ENCODE data around the gene PRAMEF12. TPM values are rescaled to one million over a fixed set of nuclear protein-coding genes. Genes with fewer than 3 reads are reported as not detected.

The PRAMEF12 gene
- total RNA-seq, 1 donor: not detected

GRCh38 chr1:12756768-12757413 lies 16.6 kb upstream of the PRAMEF12 start:
- TF ChIP-seq, protein P1, sequence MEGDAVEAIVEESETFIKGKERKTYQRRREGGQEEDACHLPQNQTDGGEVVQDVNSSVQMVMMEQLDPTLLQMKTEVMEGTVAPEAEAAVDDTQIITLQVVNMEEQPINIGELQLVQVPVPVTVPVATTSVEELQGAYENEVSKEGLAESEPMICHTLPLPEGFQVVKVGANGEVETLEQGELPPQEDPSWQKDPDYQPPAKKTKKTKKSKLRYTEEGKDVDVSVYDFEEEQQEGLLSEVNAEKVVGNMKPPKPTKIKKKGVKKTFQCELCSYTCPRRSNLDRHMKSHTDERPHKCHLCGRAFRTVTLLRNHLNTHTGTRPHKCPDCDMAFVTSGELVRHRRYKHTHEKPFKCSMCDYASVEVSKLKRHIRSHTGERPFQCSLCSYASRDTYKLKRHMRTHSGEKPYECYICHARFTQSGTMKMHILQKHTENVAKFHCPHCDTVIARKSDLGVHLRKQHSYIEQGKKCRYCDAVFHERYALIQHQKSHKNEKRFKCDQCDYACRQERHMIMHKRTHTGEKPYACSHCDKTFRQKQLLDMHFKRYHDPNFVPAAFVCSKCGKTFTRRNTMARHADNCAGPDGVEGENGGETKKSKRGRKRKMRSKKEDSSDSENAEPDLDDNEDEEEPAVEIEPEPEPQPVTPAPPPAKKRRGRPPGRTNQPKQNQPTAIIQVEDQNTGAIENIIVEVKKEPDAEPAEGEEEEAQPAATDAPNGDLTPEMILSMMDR (IDR thresholded peaks at IDR 0.05; ENCODE audit: insufficient read depth, low read length): no peak
- H3K4me3 ChIP-seq (ENCODE audit: low read depth, low read length): no peak overlapping the region
- no peak for DNase-seq (ENCODE audit: low read depth)

DNA sequence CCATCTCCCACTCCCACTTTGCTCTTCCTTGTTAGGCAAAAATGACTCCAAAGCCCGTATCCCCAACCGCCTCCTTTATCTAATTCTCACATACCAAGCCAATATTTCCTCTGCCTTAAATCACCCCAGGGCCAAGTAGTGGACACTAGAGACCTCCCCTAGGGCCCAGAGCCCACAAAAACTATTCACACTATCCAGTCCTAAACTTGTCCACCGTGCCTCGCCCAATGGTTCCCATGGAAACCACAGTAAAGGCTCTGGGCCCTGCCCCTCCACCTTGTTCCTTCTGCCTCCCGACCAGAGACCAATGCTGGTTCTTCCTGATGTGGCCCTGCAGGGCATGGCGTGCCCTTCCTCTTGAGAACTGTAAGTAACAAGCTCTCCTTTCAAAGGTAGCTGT lies 15.7 kb upstream of the PRAMEF12 start:
- H3K4me3 ChIP-seq (ENCODE audit: low read depth, low read length): no peak overlapping the region
- DNase-seq (ENCODE audit: low read depth): no peak
- TF ChIP-seq, protein P1 (IDR thresholded peaks at IDR 0.05; ENCODE audit: insufficient read depth, low read length): no peak

DNA sequence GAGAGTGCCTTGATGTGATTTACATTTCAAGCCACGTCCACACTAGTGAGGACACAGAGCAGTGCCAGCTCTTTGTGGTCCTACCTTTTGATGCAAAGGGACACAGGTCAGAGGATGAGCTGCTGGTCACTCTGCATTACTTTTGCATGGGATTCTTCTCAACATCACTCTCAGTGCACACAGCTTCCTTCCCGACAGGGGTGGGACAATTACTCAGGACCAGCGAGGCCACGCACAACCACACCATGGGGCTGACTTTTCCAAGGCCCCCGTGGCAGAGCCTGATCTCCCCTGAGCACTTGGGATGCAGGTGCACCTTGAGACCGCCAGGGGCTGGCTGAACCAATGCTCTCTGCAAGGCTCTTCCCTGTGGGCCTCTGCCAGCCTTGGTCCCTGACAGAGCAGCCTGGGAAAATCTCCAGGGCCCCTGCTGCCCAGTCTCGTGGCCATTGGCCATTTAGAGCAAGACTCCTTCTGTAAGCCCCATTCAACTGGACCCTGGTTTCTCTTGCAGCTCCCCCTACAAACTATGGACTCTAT lies 13.2 kb upstream of the PRAMEF12 start:
- no peak overlapping the region for H3K4me3 ChIP-seq (ENCODE audit: low read depth, low read length)
- no peak for DNase-seq (ENCODE audit: low read depth)
- TF ChIP-seq, protein P1 (IDR thresholded peaks at IDR 0.05; ENCODE audit: insufficient read depth, low read length): no peak

DNA sequence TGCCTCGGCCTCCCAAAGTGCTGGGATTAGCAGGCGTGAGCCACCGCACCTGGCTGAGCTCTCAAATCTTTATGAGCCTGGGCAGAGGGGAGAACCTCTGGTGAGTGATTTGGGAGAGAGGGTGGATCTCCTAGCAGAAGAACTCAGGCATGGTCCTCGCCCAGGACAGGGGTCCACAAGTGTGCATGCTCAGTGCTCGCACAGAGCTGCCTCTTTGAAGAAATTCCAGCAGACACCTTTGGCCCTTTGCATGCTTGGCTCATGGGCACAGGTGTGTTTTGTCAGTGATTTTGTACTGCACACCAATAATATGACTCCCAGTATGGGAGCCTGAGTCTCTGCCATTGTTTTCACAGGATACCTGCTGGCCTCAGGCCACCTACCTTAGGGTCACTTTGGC lies 11.8 kb upstream of the PRAMEF12 start:
- no peak for DNase-seq (ENCODE audit: low read depth)
- H3K4me3 ChIP-seq (ENCODE audit: low read depth, low read length): no peak overlapping the region
- TF ChIP-seq, protein P1 (IDR thresholded peaks at IDR 0.05; ENCODE audit: insufficient read depth, low read length): no peak

GRCh38 chr1:12762766-12763165 lies 10.8 kb upstream of the PRAMEF12 start:
- DNase-seq (ENCODE audit: low read depth): no peak
- TF ChIP-seq, protein P1 (IDR thresholded peaks at IDR 0.05; ENCODE audit: insufficient read depth, low read length): no peak
- H3K4me3 ChIP-seq (ENCODE audit: low read depth, low read length): no peak overlapping the region

- DNase-seq (ENCODE audit: low read depth): no peak
- no peak overlapping the region for H3K4me3 ChIP-seq (ENCODE audit: low read depth, low read length)
- TF ChIP-seq, protein P1 (IDR thresholded peaks at IDR 0.05; ENCODE audit: insufficient read depth, low read length): no peak
These were observed 10.1 kb upstream of the PRAMEF12 start for GRCh38 chr1:12763479-12763878.

GRCh38 chr1:12764016-12764415 lies 9.5 kb upstream of the PRAMEF12 start:
- TF ChIP-seq, protein P1 (IDR thresholded peaks at IDR 0.05; ENCODE audit: insufficient read depth, low read length): no peak
- DNase-seq (ENCODE audit: low read depth): no peak
- no peak overlapping the region for H3K4me3 ChIP-seq (ENCODE audit: low read depth, low read length)
